CD4-positive, alpha-beta T cell treated with Interleukin-1 beta for 1 hour (primary cell): ENCODE data around the gene CCR7.
"Not testable (repeated sequence)": the region's sequence is repeated elsewhere in the genome, so short reads cannot be mapped to it uniquely, and the experiment has no call there.

Source experiments
- DNase-seq, 2 donors: peaks; one replicate each; pipeline ENCODE4 v3.0.0-alpha.2; 2020 to 2022

CCR7 gene

GRCh38 chr17:40548982-40549685 lies 16.1 kb downstream of the CCR7 start:
- DNase-seq, result no peak

- DNase-seq, result no peak
These were observed 16.7 kb downstream of the CCR7 start for GRCh38 chr17:40548491-40548981.

- no peak for DNase-seq
These were observed 17.3 kb downstream of the CCR7 start for GRCh38 chr17:40547785-40548478.

- peak; percentile 68 to 74 for DNase-seq
These were observed 18.0 kb downstream of the CCR7 start for GRCh38 chr17:40547079-40547784.

GRCh38 chr17:40546497-40546896 lies 18.8 kb downstream of the CCR7 start:
- DNase-seq, result not testable (repeated sequence)

GRCh38 chr17:40545660-40546059 lies 19.6 kb downstream of the CCR7 start:
- DNase-seq, result no peak

- peak; percentile 55 to 65 for DNase-seq
These were observed 22.5 kb downstream of the CCR7 start for GRCh38 chr17:40542558-40543411.

- no peak for DNase-seq
These were observed 23.3 kb downstream of the CCR7 start for GRCh38 chr17:40541873-40542557.

GRCh38 chr17:40541060-40541872 lies 24.0 kb downstream of the CCR7 start:
- peak; percentile 70 to 79 for DNase-seq

- peak; percentile 58 to 59 for DNase-seq
These were observed 24.8 kb downstream of the CCR7 start for GRCh38 chr17:40540448-40540847.

GRCh38 chr17:40539711-40540411 lies 25.4 kb downstream of the CCR7 start:
- DNase-seq, result no peak

- no peak for DNase-seq
These were observed 26.2 kb downstream of the CCR7 start for GRCh38 chr17:40538936-40539705.

- no peak for DNase-seq
These were observed 27.0 kb downstream of the CCR7 start for GRCh38 chr17:40538019-40538935.

GRCh38 chr17:40536295-40537171 lies 28.7 kb downstream of the CCR7 start:
- DNase-seq, result no peak

GRCh38 chr17:40535924-40536294 lies 29.4 kb downstream of the CCR7 start:
- DNase-seq, result no peak

- no peak for DNase-seq
These were observed 29.8 kb downstream of the CCR7 start for GRCh38 chr17:40535438-40535837.

GRCh38 chr17:40534371-40535189 lies 30.7 kb downstream of the CCR7 start:
- DNase-seq, result no peak
